ENCODE measurements around the gene C11orf21. TPM values are rescaled to one million over a fixed set of nuclear protein-coding genes. Genes with fewer than 3 reads are reported as not detected.

C11orf21 gene
- total and polyA plus RNA-seq, 2 donors = 2.4 to 18.9 TPM

DNA sequence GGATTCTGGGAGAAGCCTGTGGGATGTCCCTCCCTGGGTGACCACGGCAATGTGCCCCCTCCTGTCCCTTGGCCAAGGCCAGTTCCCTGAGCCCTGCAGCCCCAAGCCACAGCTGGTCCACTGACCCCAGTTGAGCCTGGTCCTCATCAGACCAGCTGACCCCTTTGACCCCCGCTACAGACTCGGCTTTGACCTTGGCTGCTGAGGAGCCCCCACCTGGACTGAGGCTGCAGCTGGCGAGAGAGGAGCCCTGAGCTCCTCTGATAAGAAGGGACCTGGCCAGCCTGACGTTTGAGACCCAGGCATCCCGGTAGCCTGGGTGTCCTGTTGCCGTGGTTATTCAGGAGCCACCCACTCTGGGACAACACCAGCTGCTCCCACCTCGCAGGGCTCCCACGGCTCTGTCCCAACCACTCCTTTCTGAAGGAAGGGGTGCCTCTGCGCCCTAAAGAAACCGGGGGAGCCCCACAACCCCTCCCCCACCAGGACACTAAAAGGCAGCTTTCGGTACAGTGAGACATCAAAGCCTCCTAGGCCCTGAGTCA lies 34.3 kb downstream of the C11orf21 start:
- Histone ChIP-seq H3K27me3 (ENCODE audit: control insufficient read depth in 2 of 2, insufficient read depth in 1 of 2, low read length in 1 of 2) (peaks cover 48 to 73% of the 10 kb centered on the region in 2 donors), H3K27ac (ENCODE audit: low read depth in 1 of 2, low read length in 1 of 2) (no peak overlapping the region), H3K9me3 (ENCODE audit: control insufficient read depth in 2 of 2, insufficient read depth in 1 of 2, low read length in 1 of 2) (no peaks in the 10 kb centered on the region), H3K4me1 (ENCODE audit: control insufficient read depth in 2 of 2, insufficient read depth in 2 of 2, low read length in 2 of 2) (peaks cover 3 to 23% of the 10 kb centered on the region in 2 donors), H3K4me3 (ENCODE audit: low read length in 2 of 2) (no peak overlapping the region), H3K36me3 (ENCODE audit: control insufficient read depth in 2 of 2, insufficient read depth in 2 of 2, low read length in 1 of 2) (no peaks in the 10 kb centered on the region)
- DNase-seq (ENCODE audit: low read depth in 6 of 9, low spot score in 9 of 9) = no peak
- WGBS = 95% methylated on average over 12 of the region's 12 CpGs

GRCh38 chr11:2266586-2267305 lies 35.0 kb downstream of the C11orf21 start:
- Histone ChIP-seq H3K27ac (ENCODE audit: low read depth in 1 of 2, low read length in 1 of 2) (no peak overlapping the region), H3K4me1 (ENCODE audit: control insufficient read depth in 2 of 2, insufficient read depth in 2 of 2, low read length in 2 of 2) (peaks cover 3 to 23% of the 10 kb centered on the region in 2 donors), H3K9me3 (ENCODE audit: control insufficient read depth in 2 of 2, insufficient read depth in 1 of 2, low read length in 1 of 2) (no peaks in the 10 kb centered on the region), H3K36me3 (ENCODE audit: control insufficient read depth in 2 of 2, insufficient read depth in 2 of 2, low read length in 1 of 2) (no peaks in the 10 kb centered on the region), H3K27me3 (ENCODE audit: control insufficient read depth in 2 of 2, insufficient read depth in 1 of 2, low read length in 1 of 2) (peaks cover 44 to 67% of the 10 kb centered on the region in 2 donors), H3K4me3 (ENCODE audit: low read length in 2 of 2) (no peak overlapping the region)
- WGBS = 87% methylated on average over 26 of the region's 26 CpGs
- DNase-seq (ENCODE audit: low read depth in 6 of 9, low spot score in 9 of 9) = no peak

- Histone ChIP-seq H3K36me3 (ENCODE audit: control insufficient read depth in 2 of 2, insufficient read depth in 2 of 2, low read length in 1 of 2) (no peaks in the 10 kb centered on the region), H3K4me1 (ENCODE audit: control insufficient read depth in 2 of 2, insufficient read depth in 2 of 2, low read length in 2 of 2) (peaks cover 3 to 23% of the 10 kb centered on the region in 2 donors), H3K27me3 (ENCODE audit: control insufficient read depth in 2 of 2, insufficient read depth in 1 of 2, low read length in 1 of 2) (peaks cover 37 to 59% of the 10 kb centered on the region in 2 donors), H3K4me3 (ENCODE audit: low read length in 2 of 2) (no peak overlapping the region), H3K9me3 (ENCODE audit: control insufficient read depth in 2 of 2, insufficient read depth in 1 of 2, low read length in 1 of 2) (no peaks in the 10 kb centered on the region), H3K27ac (ENCODE audit: low read depth in 1 of 2, low read length in 1 of 2) (no peak overlapping the region)
- 41% methylated on average over 24 of the region's 24 CpGs for WGBS
- no peak for DNase-seq (ENCODE audit: low read depth in 6 of 9, low spot score in 9 of 9)
These were observed 35.7 kb downstream of the C11orf21 start for GRCh38 chr11:2265854-2266585.

DNA sequence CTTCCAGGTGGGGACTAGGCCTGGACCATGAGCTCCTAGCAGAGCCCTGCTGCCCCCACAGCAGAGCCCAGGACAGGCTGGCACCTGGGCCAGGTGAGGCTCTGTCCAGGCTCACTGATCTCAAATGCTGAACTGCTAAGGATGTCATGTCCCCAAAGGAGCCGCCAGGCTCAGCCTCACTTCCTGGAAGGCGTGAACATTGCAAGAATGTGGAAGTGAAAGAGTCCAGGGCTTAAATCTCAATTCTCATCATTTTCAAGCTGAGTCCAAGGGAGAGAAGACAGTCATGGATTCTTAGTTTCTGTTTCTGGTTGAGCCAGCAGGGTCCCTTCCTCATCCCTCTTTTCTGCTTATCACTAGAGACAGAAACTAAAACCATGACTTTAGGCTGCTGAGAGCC lies 36.3 kb downstream of the C11orf21 start:
- Histone ChIP-seq H3K4me3 (ENCODE audit: low read length in 2 of 2) (no peak overlapping the region), H3K27ac (ENCODE audit: low read depth in 1 of 2, low read length in 1 of 2) (no peak overlapping the region), H3K9me3 (ENCODE audit: control insufficient read depth in 2 of 2, insufficient read depth in 1 of 2, low read length in 1 of 2) (no peaks in the 10 kb centered on the region), H3K4me1 (ENCODE audit: control insufficient read depth in 2 of 2, insufficient read depth in 2 of 2, low read length in 2 of 2) (peaks cover 3 to 19% of the 10 kb centered on the region in 2 donors), H3K27me3 (ENCODE audit: control insufficient read depth in 2 of 2, insufficient read depth in 1 of 2, low read length in 1 of 2) (peaks cover 31 to 53% of the 10 kb centered on the region in 2 donors), H3K36me3 (ENCODE audit: control insufficient read depth in 2 of 2, insufficient read depth in 2 of 2, low read length in 1 of 2) (no peaks in the 10 kb centered on the region)
- DNase-seq (ENCODE audit: low read depth in 6 of 9, low spot score in 9 of 9) = peak in 2 of 9 donors; percentile 3 to 41
- 11% methylated on average over 2 of the region's 2 CpGs for WGBS

DNA sequence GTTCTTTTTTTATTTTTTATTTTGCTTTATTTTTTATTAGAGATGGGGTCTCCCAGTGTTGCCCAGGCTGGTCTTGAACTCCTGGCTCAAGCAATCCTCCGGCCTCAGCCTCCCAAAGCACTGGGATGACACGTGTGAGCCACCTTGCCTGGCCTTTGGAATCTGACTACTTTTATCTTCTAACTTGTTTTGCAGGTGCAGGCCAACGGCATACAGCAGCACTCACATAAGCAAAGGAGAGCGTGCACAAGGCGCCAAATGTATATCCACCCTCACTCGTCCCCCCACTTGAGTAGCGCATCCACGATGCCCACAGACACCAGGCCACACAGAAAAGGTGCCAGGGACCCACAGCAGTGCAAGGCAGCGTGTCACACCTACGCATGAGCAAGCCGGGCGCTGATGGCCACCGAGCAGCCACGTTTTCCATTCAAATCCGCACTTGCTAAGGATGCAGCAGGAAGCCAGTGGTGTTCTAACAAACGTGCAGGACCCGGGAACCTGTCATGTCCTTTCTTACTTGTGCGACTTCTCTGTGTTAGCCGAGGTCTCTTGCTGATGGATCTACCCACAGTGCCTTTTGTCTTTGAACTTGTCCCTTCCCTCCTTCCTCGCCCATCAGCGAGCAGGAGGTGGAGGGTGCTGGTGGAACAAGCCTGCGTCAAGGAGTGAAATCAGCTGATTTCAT lies 37.2 kb downstream of the C11orf21 start:
- H3K4me3 ChIP-seq (ENCODE audit: low read length in 2 of 2) = no peak overlapping the region
- H3K27me3 ChIP-seq (ENCODE audit: control insufficient read depth in 2 of 2, insufficient read depth in 1 of 2, low read length in 1 of 2) = peaks cover 22 to 45% of the 10 kb centered on the region in 2 donors
- H3K9me3 ChIP-seq (ENCODE audit: control insufficient read depth in 2 of 2, insufficient read depth in 1 of 2, low read length in 1 of 2) = no peaks in the 10 kb centered on the region
- H3K27ac ChIP-seq (ENCODE audit: low read depth in 1 of 2, low read length in 1 of 2) = no peak overlapping the region
- DNase-seq (ENCODE audit: low read depth in 6 of 9, low spot score in 9 of 9) = no peak
- H3K4me1 ChIP-seq (ENCODE audit: control insufficient read depth in 2 of 2, insufficient read depth in 2 of 2, low read length in 2 of 2) = peaks cover 0 to 17% of the 10 kb centered on the region in 2 donors
- WGBS = 95% methylated on average over 22 of the region's 22 CpGs
- no peaks in the 10 kb centered on the region for H3K36me3 ChIP-seq (ENCODE audit: control insufficient read depth in 2 of 2, insufficient read depth in 2 of 2, low read length in 1 of 2)

DNA sequence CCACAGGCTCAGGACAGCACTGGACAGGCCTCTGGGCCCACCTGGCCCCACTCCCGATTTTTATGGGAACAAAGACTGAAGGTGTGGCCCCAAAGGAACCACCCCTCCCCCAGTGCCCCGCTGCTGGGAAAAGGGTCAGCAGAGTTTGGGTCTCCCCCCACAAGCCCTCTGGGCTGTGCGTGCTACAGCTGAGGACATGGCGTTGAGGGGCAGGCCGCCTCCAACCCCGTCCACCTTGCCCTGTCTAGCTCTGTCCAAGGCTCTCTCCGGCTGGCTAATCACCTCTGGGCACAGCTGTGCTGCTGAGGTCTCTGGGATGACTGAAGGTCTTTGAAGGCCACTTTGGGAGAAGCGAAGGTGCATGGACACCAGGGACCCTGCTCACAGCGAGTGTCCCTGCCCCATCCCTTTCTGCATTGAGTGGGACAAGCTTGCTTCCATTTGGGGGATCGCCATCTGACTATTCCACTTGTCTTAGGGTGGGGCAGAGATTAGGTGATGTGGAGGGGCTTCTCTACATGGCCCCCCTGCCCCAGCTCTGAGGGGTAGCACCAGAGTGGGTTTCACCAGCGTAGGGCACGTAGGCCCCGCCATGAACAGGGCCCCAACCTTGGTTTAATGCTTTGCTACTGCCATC lies 37.9 kb downstream of the C11orf21 start:
- 93% methylated on average over 13 of the region's 13 CpGs for WGBS
- Histone ChIP-seq H3K4me1 (ENCODE audit: control insufficient read depth in 2 of 2, insufficient read depth in 2 of 2, low read length in 2 of 2) (peaks cover 0 to 17% of the 10 kb centered on the region in 2 donors), H3K27ac (ENCODE audit: low read depth in 1 of 2, low read length in 1 of 2) (no peak overlapping the region), H3K9me3 (ENCODE audit: control insufficient read depth in 2 of 2, insufficient read depth in 1 of 2, low read length in 1 of 2) (no peaks in the 10 kb centered on the region), H3K4me3 (ENCODE audit: low read length in 2 of 2) (no peak overlapping the region), H3K27me3 (ENCODE audit: control insufficient read depth in 2 of 2, insufficient read depth in 1 of 2, low read length in 1 of 2) (peaks cover 15 to 38% of the 10 kb centered on the region in 2 donors), H3K36me3 (ENCODE audit: control insufficient read depth in 2 of 2, insufficient read depth in 2 of 2, low read length in 1 of 2) (no peaks in the 10 kb centered on the region)
- DNase-seq (ENCODE audit: low read depth in 6 of 9, low spot score in 9 of 9) = no peak

DNA sequence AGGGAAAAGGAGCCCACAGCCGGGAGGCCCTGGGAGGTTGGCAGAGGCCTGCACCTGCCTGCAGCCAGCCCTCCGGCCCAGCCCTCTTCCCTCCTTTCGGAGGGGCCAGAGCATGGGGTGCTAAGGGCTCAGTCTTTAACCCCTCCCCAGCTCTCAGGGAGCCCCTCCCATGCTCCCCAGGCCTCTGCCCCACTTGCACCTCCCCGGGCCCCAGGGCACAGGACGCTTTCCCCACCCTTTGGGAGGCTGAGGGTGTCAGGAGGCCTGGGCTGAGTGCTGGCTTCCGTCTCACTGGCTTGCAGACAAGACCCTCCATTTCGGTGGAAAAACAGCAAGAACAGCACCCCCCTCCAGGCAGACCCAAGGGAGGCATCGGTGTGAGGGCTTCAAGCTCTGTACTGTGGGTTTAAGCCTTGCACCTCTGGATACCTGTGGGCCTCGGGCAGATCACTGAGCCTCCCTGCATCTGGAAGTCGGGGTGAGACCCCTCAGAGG lies 38.6 kb downstream of the C11orf21 start:
- Histone ChIP-seq H3K4me3 (ENCODE audit: low read length in 2 of 2) (no peak overlapping the region), H3K27ac (ENCODE audit: low read depth in 1 of 2, low read length in 1 of 2) (no peak overlapping the region), H3K4me1 (ENCODE audit: control insufficient read depth in 2 of 2, insufficient read depth in 2 of 2, low read length in 2 of 2) (peaks cover 0 to 15% of the 10 kb centered on the region in 2 donors), H3K9me3 (ENCODE audit: control insufficient read depth in 2 of 2, insufficient read depth in 1 of 2, low read length in 1 of 2) (no peaks in the 10 kb centered on the region), H3K27me3 (ENCODE audit: control insufficient read depth in 2 of 2, insufficient read depth in 1 of 2, low read length in 1 of 2) (peaks cover 8 to 31% of the 10 kb centered on the region in 2 donors), H3K36me3 (ENCODE audit: control insufficient read depth in 2 of 2, insufficient read depth in 2 of 2, low read length in 1 of 2) (no peaks in the 10 kb centered on the region)
- no peak for DNase-seq (ENCODE audit: low read depth in 6 of 9, low spot score in 9 of 9)
- WGBS = 96% methylated on average over 10 of the region's 10 CpGs

DNA sequence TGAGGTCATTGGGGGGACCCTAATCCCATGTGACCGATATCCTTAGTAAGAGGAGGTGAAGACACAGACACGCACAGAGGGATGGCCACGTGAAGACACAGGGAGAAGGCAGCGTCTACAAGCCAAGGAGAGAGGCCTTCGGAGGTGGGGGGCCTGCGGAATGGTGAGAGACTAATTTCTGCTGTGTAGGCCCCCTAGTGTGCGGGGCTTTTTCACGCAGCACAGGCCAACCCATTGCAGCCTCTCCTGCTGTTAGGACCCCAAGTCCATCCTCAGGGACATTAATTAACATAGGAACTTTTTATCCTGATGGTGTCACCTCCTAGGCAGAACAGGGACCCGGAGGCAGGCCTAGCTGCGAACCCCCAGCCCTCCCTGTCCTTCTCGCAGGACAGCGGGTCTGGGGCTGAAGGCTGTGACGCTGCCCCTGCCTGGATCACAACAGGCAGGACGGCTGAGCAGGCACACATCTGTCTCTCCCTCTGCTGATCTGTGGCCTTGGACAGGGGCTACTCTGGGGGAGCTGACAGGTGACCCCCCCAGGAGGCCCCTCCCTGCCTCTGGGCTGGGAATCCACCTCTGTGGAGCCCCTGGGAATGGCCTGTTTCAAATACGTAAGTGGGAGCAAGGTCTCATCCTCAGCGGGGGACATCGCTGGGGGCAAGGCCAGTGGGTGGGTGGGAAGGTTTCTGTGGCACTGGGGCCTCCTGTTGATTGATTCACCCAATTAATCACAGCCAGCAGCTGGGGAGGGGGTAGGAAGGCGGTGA lies 39.2 kb downstream of the C11orf21 start:
- Histone ChIP-seq H3K27ac (ENCODE audit: low read depth in 1 of 2, low read length in 1 of 2) (no peak overlapping the region), H3K27me3 (ENCODE audit: control insufficient read depth in 2 of 2, insufficient read depth in 1 of 2, low read length in 1 of 2) (peaks cover 2 to 25% of the 10 kb centered on the region in 2 donors), H3K4me1 (ENCODE audit: control insufficient read depth in 2 of 2, insufficient read depth in 2 of 2, low read length in 2 of 2) (peaks cover 0 to 15% of the 10 kb centered on the region in 2 donors), H3K4me3 (ENCODE audit: low read length in 2 of 2) (no peak overlapping the region), H3K9me3 (ENCODE audit: control insufficient read depth in 2 of 2, insufficient read depth in 1 of 2, low read length in 1 of 2) (no peaks in the 10 kb centered on the region), H3K36me3 (ENCODE audit: control insufficient read depth in 2 of 2, insufficient read depth in 2 of 2, low read length in 1 of 2) (no peaks in the 10 kb centered on the region)
- DNase-seq (ENCODE audit: low read depth in 6 of 9, low spot score in 9 of 9) = no peak
- WGBS = 97% methylated on average over 18 of the region's 18 CpGs

Data from thymus (tissue), 11 donors.